IPS-15b (cell line): Measurements from ENCODE around the gene TMEM135.
"Not testable (repeated sequence)": the region's sequence is repeated elsewhere in the genome, so short reads cannot be mapped to it uniquely, and the experiment has no call there.

Experiments
- H3K27me3 ChIP-seq: one replicate; pipeline ENCODE4 v1.6.1; 2013; ENCODE audit warnings: low read length; ENCODE audit not compliant: control insufficient read depth, insufficient read depth
- H3K36me3 ChIP-seq: one replicate; pipeline ENCODE4 v1.6.1; 2013; ENCODE audit warnings: low read length; ENCODE audit not compliant: control insufficient read depth, insufficient read depth
- H3K4me1 ChIP-seq: one replicate; pipeline ENCODE4 v1.6.1; 2013; ENCODE audit warnings: mild to moderate bottlenecking, low read length; ENCODE audit not compliant: control insufficient read depth, insufficient read depth
- H3K4me3 ChIP-seq: one replicate; pipeline ENCODE4 v1.5.1; 2013; ENCODE audit warnings: low read depth, low read length
- H3K9ac ChIP-seq: one replicate; pipeline ENCODE4 v1.6.1; 2013; ENCODE audit warnings: low read depth, mild to moderate bottlenecking, low read length
- H3K9me3 ChIP-seq: one replicate; pipeline ENCODE4 v1.6.1; 2013; ENCODE audit warnings: mild to moderate bottlenecking, low read length; ENCODE audit not compliant: control insufficient read depth, insufficient read depth

The TMEM135 gene

GRCh38 chr11:87004281-87004680 lies 33.5 kb upstream of the TMEM135 start:
- H3K4me1 ChIP-seq, H3K27me3 ChIP-seq, H3K4me3 ChIP-seq, H3K9ac ChIP-seq, H3K9me3 ChIP-seq, H3K36me3 ChIP-seq: not testable (repeated sequence)

- no peaks in the 10 kb centered on the region for H3K36me3 ChIP-seq
- no peak overlapping the region for H3K4me3 ChIP-seq
- no peaks in the 10 kb centered on the region for H3K9me3 ChIP-seq
- H3K27me3 ChIP-seq: no peaks in the 10 kb centered on the region
- H3K4me1 ChIP-seq: no peaks in the 10 kb centered on the region
- no peak overlapping the region for H3K9ac ChIP-seq
Observed at GRCh38 chr11:87005569-87005921, 32.2 kb upstream of the TMEM135 start.

GRCh38 chr11:87006035-87006434 lies 31.7 kb upstream of the TMEM135 start:
- Histone ChIP-seq H3K9me3 (no peaks in the 10 kb centered on the region), H3K36me3 (no peaks in the 10 kb centered on the region), H3K9ac (no peak overlapping the region), H3K27me3 (no peaks in the 10 kb centered on the region), H3K4me3 (no peak overlapping the region), H3K4me1 (no peaks in the 10 kb centered on the region)

DNA sequence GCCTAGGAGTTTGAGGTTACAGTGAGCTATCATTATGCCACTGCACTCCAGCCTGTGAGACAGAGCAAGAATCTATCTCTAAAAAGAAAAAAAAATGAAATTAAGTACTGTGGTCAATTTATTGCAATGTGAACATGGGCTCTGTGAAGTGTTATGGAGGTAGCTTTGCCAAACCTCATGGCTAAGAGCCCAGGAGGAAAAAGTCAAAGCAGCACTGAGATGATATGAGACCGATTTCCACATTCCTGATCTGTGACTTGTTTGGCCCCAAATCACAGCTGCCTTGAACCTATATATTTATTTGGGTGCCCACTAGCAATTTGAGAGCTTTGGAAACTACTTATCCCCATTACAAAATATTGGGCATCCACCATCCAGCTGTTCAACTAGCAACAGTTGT lies 29.8 kb upstream of the TMEM135 start:
- Histone ChIP-seq H3K9me3 (no peaks in the 10 kb centered on the region), H3K36me3 (no peaks in the 10 kb centered on the region), H3K4me1 (no peaks in the 10 kb centered on the region), H3K27me3 (no peaks in the 10 kb centered on the region), H3K9ac (no peak overlapping the region), H3K4me3 (no peak overlapping the region)

DNA sequence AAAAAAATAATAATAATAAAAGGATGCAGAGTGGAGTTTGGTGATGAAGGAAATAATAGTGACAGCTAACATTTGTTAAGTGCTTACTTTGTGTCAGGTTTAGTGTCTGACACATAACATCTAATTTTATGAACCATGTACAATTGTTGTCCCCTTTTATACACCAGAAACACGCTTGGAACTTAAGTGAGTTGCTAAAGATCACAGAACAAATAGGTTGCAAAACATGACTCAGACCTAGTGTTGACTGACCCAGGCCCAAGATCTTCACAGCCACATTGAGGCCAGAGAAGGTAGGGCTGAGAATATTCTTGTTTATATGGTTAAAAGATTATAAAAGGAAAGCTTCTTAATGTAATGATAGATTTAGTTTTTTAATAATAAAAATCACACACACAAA lies 25.6 kb upstream of the TMEM135 start:
- H3K4me3 ChIP-seq: no peak overlapping the region
- no peaks in the 10 kb centered on the region for H3K36me3 ChIP-seq
- H3K9me3 ChIP-seq: no peaks in the 10 kb centered on the region
- no peaks in the 10 kb centered on the region for H3K27me3 ChIP-seq
- no peak overlapping the region for H3K9ac ChIP-seq
- H3K4me1 ChIP-seq: no peaks in the 10 kb centered on the region

DNA sequence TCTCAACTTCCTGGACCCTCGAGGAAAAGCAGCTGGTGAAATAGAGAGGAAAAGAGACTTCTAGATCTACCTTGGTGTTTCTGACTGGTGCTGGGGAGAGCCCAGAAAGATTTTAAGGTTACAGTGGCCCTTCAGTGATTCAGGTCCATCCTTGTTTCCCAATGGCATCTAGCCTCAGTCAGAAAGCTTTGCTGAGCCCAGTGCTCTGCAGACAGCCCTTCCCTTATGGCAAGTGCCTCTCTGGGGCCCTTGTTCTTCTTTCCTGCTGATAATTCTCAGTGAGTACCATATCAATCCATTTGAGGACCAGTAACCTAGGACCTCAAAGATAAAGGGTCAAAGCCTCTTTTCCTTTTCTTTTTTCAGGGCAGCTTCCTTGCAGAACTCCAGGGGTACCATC lies 25.1 kb upstream of the TMEM135 start:
- Histone ChIP-seq H3K27me3 (no peaks in the 10 kb centered on the region), H3K9me3 (no peaks in the 10 kb centered on the region), H3K9ac (no peak overlapping the region), H3K36me3 (no peaks in the 10 kb centered on the region), H3K4me3 (no peak overlapping the region), H3K4me1 (no peaks in the 10 kb centered on the region)

DNA sequence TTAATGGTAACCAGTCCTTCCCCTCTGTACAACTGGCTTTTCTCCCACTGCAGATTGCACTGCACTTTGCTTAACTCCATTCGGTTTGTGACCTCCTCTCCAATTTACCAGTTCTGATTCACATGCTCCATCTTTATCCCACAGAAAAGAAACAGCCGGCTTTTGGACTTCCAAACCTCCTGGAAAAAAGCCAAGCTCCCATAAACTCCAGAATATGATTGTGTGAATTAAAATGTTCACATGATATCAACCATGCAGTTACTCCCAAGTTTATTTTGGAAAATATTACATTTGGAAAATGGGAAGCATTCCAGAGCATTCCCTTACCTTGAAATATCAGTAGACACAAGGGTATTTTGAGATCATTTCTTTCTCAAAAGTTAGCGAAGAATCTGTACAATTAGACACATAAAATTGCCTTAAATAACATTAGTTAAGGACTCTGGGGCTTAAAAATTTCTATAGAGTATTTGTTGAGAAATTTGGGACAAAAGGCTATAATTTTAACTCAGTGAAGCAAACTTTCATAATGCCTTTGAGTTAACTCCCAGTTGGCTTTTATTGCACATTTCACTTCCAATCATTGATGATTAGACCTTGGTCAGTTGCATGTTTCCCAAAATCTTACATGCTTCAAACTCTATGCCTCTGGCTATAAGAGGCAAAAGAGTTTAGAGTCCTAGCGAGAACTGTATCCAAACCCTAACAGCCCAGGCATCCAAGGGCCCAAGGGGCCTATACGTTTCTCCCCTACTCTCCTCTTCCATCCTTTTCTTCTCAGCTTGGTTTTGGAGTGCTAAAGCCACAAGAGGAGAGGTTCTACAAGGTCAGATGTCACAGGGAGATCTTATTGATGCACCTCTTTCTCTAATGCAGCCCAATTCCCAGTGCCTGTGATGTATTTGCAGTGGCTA lies 23.6 kb upstream of the TMEM135 start:
- no peaks in the 10 kb centered on the region for H3K9me3 ChIP-seq

DNA sequence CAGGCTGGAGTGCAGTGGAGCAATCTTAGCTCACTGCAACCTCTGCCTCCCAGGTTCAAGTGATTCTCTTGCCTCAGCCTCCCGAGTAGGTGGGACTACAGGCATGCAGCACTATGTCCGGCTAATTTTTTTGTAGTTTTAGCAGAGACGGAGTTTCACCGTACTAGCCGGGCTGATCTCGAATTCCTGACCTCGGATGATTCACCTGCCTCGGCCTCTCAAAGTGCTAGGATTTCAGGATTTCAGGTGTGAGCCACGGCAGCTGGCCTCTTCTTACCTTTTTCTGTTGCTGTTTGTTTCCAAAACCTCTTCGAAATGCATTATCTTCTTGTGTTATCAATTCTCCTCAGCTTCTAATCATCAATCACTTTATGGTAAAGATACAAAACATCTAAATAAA lies 22.1 kb upstream of the TMEM135 start:
- H3K4me3 ChIP-seq: no peak overlapping the region
- no peak overlapping the region for H3K9ac ChIP-seq
- H3K27me3 ChIP-seq: no peaks in the 10 kb centered on the region
- no peaks in the 10 kb centered on the region for H3K4me1 ChIP-seq
- no peaks in the 10 kb centered on the region for H3K36me3 ChIP-seq
- H3K9me3 ChIP-seq: no peaks in the 10 kb centered on the region

More for the DNA sequence above, 23.6 kb upstream of the TMEM135 start:
- Histone ChIP-seq H3K4me1 (no peaks in the 10 kb centered on the region), H3K9ac (no peak overlapping the region), H3K27me3 (no peaks in the 10 kb centered on the region), H3K4me3 (no peak overlapping the region), H3K36me3 (no peaks in the 10 kb centered on the region)

- Histone ChIP-seq H3K36me3 (no peaks in the 10 kb centered on the region), H3K9me3 (no peaks in the 10 kb centered on the region), H3K4me3 (no peak overlapping the region), H3K27me3 (no peaks in the 10 kb centered on the region), H3K4me1 (no peaks in the 10 kb centered on the region), H3K9ac (no peak overlapping the region)
Observed at GRCh38 chr11:87019613-87020271, 18.0 kb upstream of the TMEM135 start.

- no peak overlapping the region for H3K9ac ChIP-seq
- no peaks in the 10 kb centered on the region for H3K36me3 ChIP-seq
- H3K27me3 ChIP-seq: no peaks in the 10 kb centered on the region
- no peak overlapping the region for H3K4me3 ChIP-seq
- no peaks in the 10 kb centered on the region for H3K4me1 ChIP-seq
- no peaks in the 10 kb centered on the region for H3K9me3 ChIP-seq
Observed at GRCh38 chr11:87020336-87020735, 17.4 kb upstream of the TMEM135 start.

DNA sequence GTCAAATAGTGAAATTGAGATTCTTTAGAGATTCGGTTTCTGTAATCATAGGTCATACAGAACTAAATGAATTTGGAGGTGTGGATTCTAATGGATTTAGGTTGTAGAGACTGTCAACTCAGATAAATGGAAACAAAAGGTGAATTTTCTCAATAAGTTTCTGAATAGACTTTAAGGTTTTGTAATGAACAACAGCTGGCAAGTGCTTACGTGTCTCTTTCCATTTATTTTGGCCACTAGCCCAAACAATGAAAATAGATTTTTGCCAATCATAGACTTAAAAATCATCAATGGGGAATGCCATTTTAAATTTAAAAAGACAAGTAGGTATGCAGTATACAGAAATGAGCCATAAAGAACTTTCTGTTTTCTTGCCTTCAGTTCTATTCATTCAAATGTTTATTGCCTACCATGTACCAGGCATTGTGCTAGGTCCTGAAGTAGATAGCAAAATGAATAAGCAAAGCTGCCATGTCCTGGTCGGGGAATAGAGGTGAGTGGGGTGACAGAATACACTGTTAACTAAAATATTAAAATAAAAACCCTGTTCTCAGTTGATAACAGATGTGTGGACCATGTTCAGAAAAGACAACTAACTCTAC lies 16.9 kb upstream of the TMEM135 start:
- Histone ChIP-seq H3K4me3 (no peak overlapping the region), H3K9ac (no peak overlapping the region), H3K27me3 (no peaks in the 10 kb centered on the region), H3K4me1 (no peaks in the 10 kb centered on the region), H3K9me3 (no peaks in the 10 kb centered on the region), H3K36me3 (no peaks in the 10 kb centered on the region)

DNA sequence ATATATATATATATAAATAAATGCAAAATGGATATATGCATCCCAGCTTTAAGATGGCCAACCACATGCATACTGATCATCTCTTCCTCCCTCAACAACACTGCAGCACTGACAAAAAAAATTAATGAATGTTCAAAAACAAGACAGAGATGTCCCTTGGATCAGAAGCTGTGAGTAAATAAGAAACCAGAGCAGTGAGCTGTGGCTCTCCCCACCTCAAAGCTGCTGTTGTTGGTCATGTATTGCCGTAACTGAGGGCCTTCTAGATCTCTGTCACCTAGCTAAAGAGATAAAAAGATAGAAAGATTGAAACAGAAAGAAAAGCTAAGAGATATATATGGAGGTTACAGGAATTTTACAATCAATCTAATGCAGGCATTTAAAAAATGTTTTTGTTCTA lies 15.5 kb upstream of the TMEM135 start:
- no peaks in the 10 kb centered on the region for H3K9me3 ChIP-seq
- H3K27me3 ChIP-seq: no peaks in the 10 kb centered on the region
- H3K9ac ChIP-seq: no peak overlapping the region
- H3K4me3 ChIP-seq: no peak overlapping the region
- H3K4me1 ChIP-seq: no peaks in the 10 kb centered on the region
- H3K36me3 ChIP-seq: no peaks in the 10 kb centered on the region
